ENCODE measurements around the gene B3GALNT2.

The B3GALNT2 gene

DNA sequence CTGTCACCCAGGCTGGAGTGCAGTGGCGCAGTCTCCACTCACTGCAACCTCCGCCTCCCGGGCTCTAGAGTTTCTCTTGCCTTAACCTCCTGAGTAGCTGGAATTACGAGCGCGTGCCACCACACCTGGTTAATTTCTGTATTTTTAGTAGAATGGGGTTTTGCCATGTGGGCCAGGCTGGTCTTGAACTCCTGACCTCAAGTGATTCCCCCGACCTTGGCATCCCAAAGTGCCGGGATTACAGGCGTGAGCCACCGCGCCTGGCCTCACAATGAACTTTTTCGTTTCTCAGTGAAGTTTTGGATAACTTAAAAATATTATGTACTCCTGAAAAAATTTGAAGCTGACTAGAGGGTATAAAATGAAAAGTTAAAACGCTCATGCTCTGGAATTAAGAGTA lies 77.6 kb downstream of the B3GALNT2 start (continued):
- TF ChIP-seq TSHZ1 (tag by site-specific recombination; IDR thresholded peaks at IDR 0.05; ENCODE audit: borderline replicate concordance) (no peak), HOXA7 (CRISPR knock-in tag; IDR thresholded peaks at IDR 0.05; ENCODE audit: borderline replicate concordance) (no peak), ZSCAN5A (tag by site-specific recombination; IDR thresholded peaks at IDR 0.05) (no peak), ZNF548 (tag by site-specific recombination; IDR thresholded peaks at IDR 0.05) (no peak), ZNF121 (tag by site-specific recombination; IDR thresholded peaks at IDR 0.05) (no peak)

DNA sequence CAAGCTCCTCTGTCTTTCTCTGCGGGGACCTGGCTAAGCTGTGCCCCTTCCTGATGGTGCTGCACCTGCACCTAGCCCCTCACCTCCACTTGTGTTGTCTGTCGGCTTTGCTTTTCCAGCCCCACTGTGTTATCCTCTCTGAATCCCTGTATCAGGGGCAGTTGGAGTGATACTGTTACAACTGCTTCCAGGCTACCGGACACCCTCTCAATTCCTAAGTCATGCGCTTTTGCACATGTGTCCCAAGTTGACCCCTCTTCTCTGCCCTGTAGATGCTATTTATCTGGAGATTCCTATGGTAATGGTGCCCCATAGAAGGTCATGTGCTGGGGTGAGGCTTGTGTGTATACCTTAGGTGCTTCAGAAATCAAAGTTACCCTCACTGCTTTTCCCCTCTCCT lies 78.1 kb downstream of the B3GALNT2 start:
- CTCF ChIA-PET, result interaction anchor here (7.0 kb wide), 1 partner anchor 10 kb away, joined by 58 read pairs; no protein-coding TSS in a partner anchor
- H3K27ac ChIP-seq (ENCODE audit: extremely low read depth, low read depth, low read length), result no peak overlapping the region
- TF ChIP-seq ZBTB1 (tag by site-specific recombination; IDR thresholded peaks at IDR 0.05), result no peak
- TF ChIP-seq, protein P1, sequence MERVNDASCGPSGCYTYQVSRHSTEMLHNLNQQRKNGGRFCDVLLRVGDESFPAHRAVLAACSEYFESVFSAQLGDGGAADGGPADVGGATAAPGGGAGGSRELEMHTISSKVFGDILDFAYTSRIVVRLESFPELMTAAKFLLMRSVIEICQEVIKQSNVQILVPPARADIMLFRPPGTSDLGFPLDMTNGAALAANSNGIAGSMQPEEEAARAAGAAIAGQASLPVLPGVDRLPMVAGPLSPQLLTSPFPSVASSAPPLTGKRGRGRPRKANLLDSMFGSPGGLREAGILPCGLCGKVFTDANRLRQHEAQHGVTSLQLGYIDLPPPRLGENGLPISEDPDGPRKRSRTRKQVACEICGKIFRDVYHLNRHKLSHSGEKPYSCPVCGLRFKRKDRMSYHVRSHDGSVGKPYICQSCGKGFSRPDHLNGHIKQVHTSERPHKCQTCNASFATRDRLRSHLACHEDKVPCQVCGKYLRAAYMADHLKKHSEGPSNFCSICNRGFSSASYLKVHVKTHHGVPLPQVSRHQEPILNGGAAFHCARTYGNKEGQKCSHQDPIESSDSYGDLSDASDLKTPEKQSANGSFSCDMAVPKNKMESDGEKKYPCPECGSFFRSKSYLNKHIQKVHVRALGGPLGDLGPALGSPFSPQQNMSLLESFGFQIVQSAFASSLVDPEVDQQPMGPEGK (tag by site-specific recombination; IDR thresholded peaks at IDR 0.05), result no peak
- TF ChIP-seq MZF1 (tag by site-specific recombination; IDR thresholded peaks at IDR 0.05; ENCODE audit: borderline replicate concordance), result no peak
- TF ChIP-seq ZNF596 (tag by site-specific recombination; IDR thresholded peaks at IDR 0.05), result no peak
- TF ChIP-seq ZNF335 (tag by site-specific recombination; conservative IDR thresholded peaks at IDR 0.05), result no peak
- no peak for TF ChIP-seq MEIS1 (CRISPR knock-in tag; IDR thresholded peaks at IDR 0.05; ENCODE audit: borderline replicate concordance)
- no peak for TF ChIP-seq ZNF184 (tag by site-specific recombination; IDR thresholded peaks at IDR 0.05)
- no peak for TF ChIP-seq BCL11A (tag by site-specific recombination; IDR thresholded peaks at IDR 0.05; ENCODE audit: low read depth)
- TF ChIP-seq ZNF221 (tag by site-specific recombination; IDR thresholded peaks at IDR 0.05; ENCODE audit: borderline replicate concordance), result no peak
- TF ChIP-seq ZNF529 (tag by site-specific recombination; IDR thresholded peaks at IDR 0.05; ENCODE audit: insufficient replicate concordance), result no peak
- TF ChIP-seq ZNF311 (tag by site-specific recombination; IDR thresholded peaks at IDR 0.05; ENCODE audit: borderline replicate concordance), result no peak
- no peak for TF ChIP-seq KLF8 (tag by site-specific recombination; IDR thresholded peaks at IDR 0.05)
- no peak for TF ChIP-seq ZNF292 (tag by site-specific recombination; IDR thresholded peaks at IDR 0.05; ENCODE audit: borderline replicate concordance, low read depth)
- H3K4me1 ChIP-seq (ENCODE audit: control insufficient read depth, insufficient read depth, low read length), result no peaks in the 10 kb centered on the region
- no peak overlapping the region for H3K4me3 ChIP-seq (ENCODE audit: low read depth, low read length)
- POLR2A ChIA-PET, result no interaction called here
- peaks cover 0 to 10% of the 10 kb centered on the region in 2 experiments; a peak in 2 of 3 replicates for H3K36me3 ChIP-seq (ENCODE audit: control insufficient read depth in 2 of 2, insufficient read depth in 1 of 2, low read length in 2 of 2)
- no peaks in the 10 kb centered on the region for H3K9me3 ChIP-seq (ENCODE audit: control insufficient read depth, insufficient read depth, low read depth, low read length)
